Kidney (tissue), 14 donors: ENCODE data around the gene MAP4K1. TPM values are rescaled to one million over a fixed set of nuclear protein-coding genes. Genes with fewer than 3 reads are reported as not detected.
"Not testable (repeated sequence)": the region's sequence is repeated elsewhere in the genome, so short reads cannot be mapped to it uniquely, and the experiment has no call there.

Source experiments
- DNase-seq, 5 donors: peaks; one replicate each; pipeline ENCODE4 v3.0.0-alpha.2; 2013 to 2020
- FAIRE-seq: peaks from 2 replicates; lab custom pipeline; 2012; peaks lifted over from hg19 to GRCh38; lab: Jason Lieb, UNC
- H3K27ac ChIP-seq, 2 donors: one replicate each; pipeline ENCODE4 v1.7.0; 2013; ENCODE audit warnings: low read depth in 2 of 2, low read length in 2 of 2, inconsistent platforms in 1 of 2
- H3K27me3 ChIP-seq: one replicate; pipeline ENCODE4 v1.7.1; 2013; ENCODE audit warnings: low read length, inconsistent platforms; ENCODE audit not compliant: control insufficient read depth, insufficient read depth
- H3K36me3 ChIP-seq, 3 donors: one replicate each; pipeline versions ENCODE4 v1.7.0 to v1.7.1; 2013; ENCODE audit warnings: low read length in 3 of 3, control low read depth in 1 of 3, inconsistent platforms in 1 of 3; ENCODE audit not compliant: insufficient read depth in 3 of 3, control insufficient read depth in 2 of 3
- H3K4me1 ChIP-seq, 3 donors: one replicate each; pipeline versions ENCODE4 v1.7.0 to v1.7.1; 2013; ENCODE audit warnings: low read length in 3 of 3, inconsistent platforms in 1 of 3, low read depth in 1 of 3; ENCODE audit not compliant: control insufficient read depth in 2 of 3, insufficient read depth in 2 of 3
- H3K4me3 ChIP-seq, 3 donors: one replicate each; pipeline versions ENCODE4 v1.7.0 to v1.8.1; 2013; ENCODE audit warnings: low read length in 3 of 3, control low read depth in 1 of 3, inconsistent platforms in 1 of 3
- H3K9ac ChIP-seq, 3 donors: one replicate each; pipeline versions ENCODE4 v1.7.0 to v1.7.1; 2013; ENCODE audit warnings: low read length in 3 of 3, control low read depth in 1 of 3, inconsistent platforms in 1 of 3
- H3K9me3 ChIP-seq, 3 donors: one replicate each; pipeline versions ENCODE4 v1.7.0 to v1.7.1; 2013; ENCODE audit warnings: low read length in 3 of 3, control low read depth in 1 of 3, inconsistent platforms in 1 of 3; ENCODE audit not compliant: control insufficient read depth in 2 of 3, insufficient read depth in 1 of 3
- intact Hi-C: fragments of 100-400 bp; cut with DNase I; formaldehyde crosslinking; loops from one replicate; pipeline ENCODE4 v1.11.1; 2022
- polyA plus RNA-seq: library from polyadenylated mRNA; stranded (reverse); fragments of 350-450 nt; fragmentation: Illumina TruSeq; extraction: RNeasy Lipid Tissue Mini Kit (QIAGEN cat#74804); gene quantifications from one replicate; pipeline ENCODE4 v1.2.3, GENCODE V29; 2014; ENCODE audit warnings: low read depth, low replicate concordance; ENCODE audit not compliant: insufficient read depth
- total RNA-seq: library from RNA; stranded (reverse); fragmentation: NEBNext Ultra II Directional; extraction: Animal tissue kit (Norgen Biotek cat#: 25700); gene quantifications from one replicate; pipeline ENCODE4 v1.2.1, GENCODE V29; 2021
- TF ChIP-seq, protein P1 (sequence below): IDR thresholded peaks from 3 replicates; pipeline ENCODE4 v1.5.1; 2012; ENCODE audit warnings: mild to moderate bottlenecking, moderate library complexity, borderline replicate concordance; ENCODE audit not compliant: insufficient read depth; ENCODE audit errors: extremely low read depth
- donor health status: control.
- donor health status: control.
- donor health status: control.
- donor health status: control.
- donor health status: control.
- donor health status: DM: yes; HTN: yes; CAD: no.
- donor health status: Normal renal cell carcinoma (clear cell type).

The MAP4K1 gene
- total and polyA plus RNA-seq, 2 donors from 2014 or later = 3.9 to 17.7 TPM

DNA sequence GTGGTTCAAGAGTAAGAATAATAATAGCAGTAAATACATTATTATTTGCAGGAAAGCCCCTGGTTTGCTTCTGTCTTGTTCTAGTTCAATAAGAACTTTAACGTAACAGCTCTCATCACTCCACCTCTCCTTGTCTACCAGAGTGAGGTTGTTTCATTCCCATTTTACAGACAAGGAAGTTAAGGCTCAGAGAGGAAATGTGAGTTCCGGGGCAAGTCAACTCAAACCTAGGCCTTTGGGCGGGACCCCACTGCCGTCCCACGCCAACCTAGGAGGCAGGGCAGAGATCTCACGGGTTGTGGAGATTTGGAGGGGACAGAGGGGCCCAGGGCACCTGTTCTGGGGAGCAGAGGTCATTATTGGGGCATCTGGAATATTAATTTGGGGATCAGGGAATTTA is 1.5 kb downstream of the MAP4K1 start:
- TF ChIP-seq, protein P1, sequence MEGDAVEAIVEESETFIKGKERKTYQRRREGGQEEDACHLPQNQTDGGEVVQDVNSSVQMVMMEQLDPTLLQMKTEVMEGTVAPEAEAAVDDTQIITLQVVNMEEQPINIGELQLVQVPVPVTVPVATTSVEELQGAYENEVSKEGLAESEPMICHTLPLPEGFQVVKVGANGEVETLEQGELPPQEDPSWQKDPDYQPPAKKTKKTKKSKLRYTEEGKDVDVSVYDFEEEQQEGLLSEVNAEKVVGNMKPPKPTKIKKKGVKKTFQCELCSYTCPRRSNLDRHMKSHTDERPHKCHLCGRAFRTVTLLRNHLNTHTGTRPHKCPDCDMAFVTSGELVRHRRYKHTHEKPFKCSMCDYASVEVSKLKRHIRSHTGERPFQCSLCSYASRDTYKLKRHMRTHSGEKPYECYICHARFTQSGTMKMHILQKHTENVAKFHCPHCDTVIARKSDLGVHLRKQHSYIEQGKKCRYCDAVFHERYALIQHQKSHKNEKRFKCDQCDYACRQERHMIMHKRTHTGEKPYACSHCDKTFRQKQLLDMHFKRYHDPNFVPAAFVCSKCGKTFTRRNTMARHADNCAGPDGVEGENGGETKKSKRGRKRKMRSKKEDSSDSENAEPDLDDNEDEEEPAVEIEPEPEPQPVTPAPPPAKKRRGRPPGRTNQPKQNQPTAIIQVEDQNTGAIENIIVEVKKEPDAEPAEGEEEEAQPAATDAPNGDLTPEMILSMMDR = no peak
- H3K27ac ChIP-seq = no peak overlapping the region
- no peak for FAIRE-seq

DNA sequence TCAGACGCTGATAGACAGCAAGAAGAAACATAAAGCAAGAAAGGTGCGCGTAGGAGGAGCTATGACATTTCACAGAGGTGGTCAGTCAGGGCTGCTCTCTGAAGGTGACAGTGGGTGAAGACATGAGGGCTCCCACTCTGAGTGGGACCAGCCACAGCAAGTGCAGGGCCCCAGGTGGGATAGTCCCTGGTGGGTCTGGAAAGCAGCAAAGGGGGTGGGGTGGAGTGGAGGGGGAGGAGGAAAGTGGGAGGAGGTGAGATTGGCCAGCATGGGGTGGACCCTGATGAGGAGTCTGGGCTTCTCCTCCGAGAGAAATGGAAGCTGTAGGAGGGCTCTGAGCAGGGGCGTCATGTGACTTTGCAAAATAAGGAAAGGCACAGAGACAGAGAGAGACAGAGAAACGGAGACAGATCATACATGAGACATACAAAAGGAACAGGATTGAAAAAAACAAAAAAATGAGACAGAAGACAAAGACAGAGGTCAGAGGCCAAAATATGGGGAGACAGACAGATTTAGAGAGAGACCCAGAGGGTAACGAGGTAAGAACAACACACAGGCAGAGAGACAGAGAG is 2.7 kb downstream of the MAP4K1 start:
- no peaks in the 10 kb centered on the region for H3K9me3 ChIP-seq
- no peak overlapping the region for H3K4me3 ChIP-seq
- H3K27ac ChIP-seq = no peak overlapping the region
- H3K27me3 ChIP-seq = no peaks in the 10 kb centered on the region
- peaks cover 2 to 14% (median 10%) of the 10 kb centered on the region in 3 donors for H3K4me1 ChIP-seq
- DNase-seq = no peak
- H3K9ac ChIP-seq = no peak overlapping the region
- no peaks in the 10 kb centered on the region for H3K36me3 ChIP-seq
- no peak for FAIRE-seq
- intact Hi-C loops = no loop called here
- TF ChIP-seq, protein P1 = no peak

More for the DNA sequence above, 1.5 kb downstream of the MAP4K1 start:
- peaks cover 2 to 18% (median 10%) of the 10 kb centered on the region in 3 donors for H3K4me1 ChIP-seq
- H3K9me3 ChIP-seq = no peaks in the 10 kb centered on the region
- intact Hi-C loops = no loop called here
- H3K4me3 ChIP-seq = no peak overlapping the region
- H3K9ac ChIP-seq = no peak overlapping the region
- no peak for DNase-seq
- H3K27me3 ChIP-seq = no peaks in the 10 kb centered on the region
- peaks cover 0 to 6% (median 4%) of the 10 kb centered on the region in 3 donors for H3K36me3 ChIP-seq

DNA sequence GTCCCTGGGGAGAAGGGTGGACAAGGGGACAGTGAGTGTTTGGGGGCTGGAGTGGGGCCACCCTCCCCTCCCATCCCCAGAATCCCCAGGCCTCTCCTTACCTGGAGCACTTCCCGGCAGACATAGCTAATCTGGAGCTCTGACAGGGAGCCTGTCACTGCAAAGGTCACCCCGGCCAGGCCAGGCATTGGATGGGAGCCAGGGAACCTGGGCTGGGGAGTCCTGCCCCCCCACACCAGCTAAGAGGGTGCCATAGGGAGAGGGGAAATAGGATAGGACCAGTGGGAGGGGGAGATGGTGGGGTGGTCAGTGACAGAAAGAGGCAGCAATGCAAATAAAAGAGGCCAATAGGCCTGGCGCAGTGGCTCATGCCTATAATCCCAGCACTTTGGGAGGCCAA is 3.5 kb downstream of the MAP4K1 start:
- H3K4me3 ChIP-seq = no peak overlapping the region
- peaks cover 0 to 8% (median 7%) of the 10 kb centered on the region in 3 donors for H3K4me1 ChIP-seq
- TF ChIP-seq, protein P1 = no peak
- H3K27me3 ChIP-seq = no peaks in the 10 kb centered on the region
- DNase-seq (no peak), FAIRE-seq (no peak)
- no peaks in the 10 kb centered on the region for H3K36me3 ChIP-seq
- no peaks in the 10 kb centered on the region for H3K9me3 ChIP-seq
- H3K9ac ChIP-seq = no peak overlapping the region
- no peak overlapping the region for H3K27ac ChIP-seq
- intact Hi-C loops = no loop called here

DNA sequence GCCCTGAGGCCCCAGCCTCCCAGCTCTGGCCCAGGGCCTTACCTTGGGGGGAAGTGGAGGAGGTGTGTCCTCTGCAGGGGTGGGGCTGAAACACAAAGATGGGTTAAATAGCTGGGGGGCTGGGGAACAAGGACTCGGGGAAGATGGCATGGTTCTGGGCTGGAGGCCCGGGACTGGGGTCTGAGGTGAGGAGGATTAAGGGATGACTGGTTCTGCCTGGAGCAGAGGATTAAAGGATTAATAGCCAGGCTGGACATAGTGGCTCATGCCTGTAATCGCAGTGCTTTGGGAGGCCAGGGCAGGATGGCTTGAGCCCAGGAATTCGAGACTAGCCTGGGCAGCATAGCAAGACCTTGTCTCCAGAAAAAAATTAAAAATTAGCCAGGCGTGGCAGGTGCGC is 11.6 kb downstream of the MAP4K1 start:
- intact Hi-C loops = no loop called here
- TF ChIP-seq, protein P1 = no peak
- H3K4me3 ChIP-seq = no peak overlapping the region
- FAIRE-seq (no peak), DNase-seq (no peak)
- no peaks in the 10 kb centered on the region for H3K9me3 ChIP-seq
- no peaks in the 10 kb centered on the region for H3K36me3 ChIP-seq
- no peak overlapping the region for H3K9ac ChIP-seq
- H3K27me3 ChIP-seq = no peaks in the 10 kb centered on the region
- H3K4me1 ChIP-seq = no peaks in the 10 kb centered on the region
- no peak overlapping the region for H3K27ac ChIP-seq

DNA sequence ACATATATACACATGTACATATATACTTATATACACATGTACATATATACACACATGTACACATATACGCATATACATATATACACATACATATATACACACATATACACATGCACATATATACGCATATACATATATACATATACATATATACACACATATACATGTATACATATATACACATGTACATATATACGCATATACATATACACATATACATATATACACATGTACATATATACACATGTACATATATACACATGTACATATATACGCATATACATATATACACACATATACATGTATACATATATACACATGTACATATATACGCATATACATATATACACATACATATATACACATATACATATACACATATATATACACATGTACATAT is 14.9 kb downstream of the MAP4K1 start:
- intact Hi-C loops, H3K27me3 ChIP-seq, H3K27ac ChIP-seq, H3K9ac ChIP-seq, H3K4me1 ChIP-seq, FAIRE-seq, H3K4me3 ChIP-seq, H3K36me3 ChIP-seq, H3K9me3 ChIP-seq, DNase-seq: not testable (repeated sequence)
